Colonic mucosa (tissue), 4 donors: ENCODE measurements around the gene SECISBP2. TPM values are rescaled to one million over a fixed set of nuclear protein-coding genes. Genes with fewer than 3 reads are reported as not detected.
"Not testable (repeated sequence)": the region's sequence is repeated elsewhere in the genome, so short reads cannot be mapped to it uniquely, and the experiment has no call there.

Experiments used
- DNase-seq: peaks from one replicate; pipeline ENCODE4 v3.0.0-alpha.2; 2020
- H3K27ac ChIP-seq: fragments of 200-600 bp; one replicate; pipeline ENCODE4 v1.8.0; 2021
- H3K27me3 ChIP-seq: fragments of 200-600 bp; one replicate; pipeline ENCODE4 v1.8.0; 2021
- H3K36me3 ChIP-seq: fragments of 200-600 bp; one replicate; pipeline ENCODE4 v1.8.0; 2021
- H3K4me1 ChIP-seq: fragments of 200-600 bp; one replicate; pipeline ENCODE4 v1.8.0; 2021; ENCODE audit warnings: mild to moderate bottlenecking
- H3K4me3 ChIP-seq: fragments of 200-600 bp; one replicate; pipeline ENCODE4 v1.8.0; 2021
- H3K9ac ChIP-seq, 2 donors: one replicate each; pipeline ENCODE4 v1.7.0; 2013; ENCODE audit warnings: control low read depth in 2 of 2, low read depth in 2 of 2, low read length in 2 of 2
- H3K9me3 ChIP-seq: fragments of 200-600 bp; one replicate; pipeline ENCODE4 v1.8.0; 2021
- CTCF ChIP-seq: fragments of 200-600 bp; IDR thresholded peaks from one replicate; pipeline ENCODE4 v1.8.0; 2022; ENCODE audit warnings: antibody characterized with exemption, mild to moderate bottlenecking
- intact Hi-C: fragments of 100-400 bp; cut with DNase I; formaldehyde crosslinking; loops from one replicate; pipeline ENCODE4 v1.14.1; 2022
- total RNA-seq, 2 donors: library from RNA; stranded (reverse); fragmentation: NEBNext Ultra II Directional in 1 of 2; extraction: Animal tissue kit (Norgen Biotek cat#: 25700) in 1 of 2; gene quantifications; one replicate each; pipeline ENCODE4 v1.2.1, GENCODE V29; 2021
- donor health status: healthy.
- donor health status: DM: no; HTN: no; CAD: no.
- donor health status: DM: no; HTN: no; CAD: no.

The SECISBP2 gene
- 10 to 100 TPM; 37.6 to 42.2 TPM for total RNA-seq

- Histone ChIP-seq H3K27me3 (no peaks in the 10 kb centered on the region), H3K4me3 (peak within 1 kb of the TSS; percentile 71), H3K9ac (peak within 1 kb of the TSS; percentile 82 to 87), H3K4me1 (peaks cover 10% of the 10 kb centered on the region), H3K27ac (peak within 1 kb of the TSS; percentile 99), H3K36me3 (peaks cover 4% of the 10 kb centered on the region), H3K9me3 (no peaks in the 10 kb centered on the region)
- peak; percentile 68 for TF ChIP-seq CTCF
- DNase-seq = peak; percentile 95
- intact Hi-C loops = loop anchor here (10.0 kb wide), 1 partner anchor 1876 kb away; no protein-coding TSS in a partner anchor
Observed at GRCh38 chr9:89318123-89319014, at the start of gene SECISBP2. TSS of gene SECISBP2 (plus strand) at chr9:89318500. CDS start at chr9:89318577, 77 bp downstream.

- intact Hi-C loops = no loop called here
- Histone ChIP-seq H3K9me3 (no peaks in the 10 kb centered on the region), H3K27ac (no peak overlapping the region), H3K27me3 (no peaks in the 10 kb centered on the region), H3K4me3 (no peak overlapping the region), H3K4me1 (no peaks in the 10 kb centered on the region), H3K9ac (no peak overlapping the region), H3K36me3 (no peaks in the 10 kb centered on the region)
- TF ChIP-seq CTCF = no peak
- DNase-seq = no peak
Observed at GRCh38 chr9:89273528-89274279, 44.6 kb upstream of the SECISBP2 start.

- Histone ChIP-seq H3K4me3 (no peak overlapping the region), H3K27me3 (no peaks in the 10 kb centered on the region), H3K27ac (no peak overlapping the region), H3K9me3 (no peaks in the 10 kb centered on the region), H3K4me1 (no peaks in the 10 kb centered on the region), H3K36me3 (no peaks in the 10 kb centered on the region), H3K9ac (no peak overlapping the region)
- intact Hi-C loops = loop anchor here (5.0 kb wide), 1 partner anchor 98 kb away; the partner anchor contains the start of gene SHC3
- DNase-seq = no peak
- TF ChIP-seq CTCF = no peak
Observed at GRCh38 chr9:89274838-89275237, 43.5 kb upstream of the SECISBP2 start.

GRCh38 chr9:89276040-89276439 is 42.3 kb upstream of the SECISBP2 start:
- not testable (repeated sequence) for H3K4me3 ChIP-seq, H3K36me3 ChIP-seq, H3K27me3 ChIP-seq, H3K9ac ChIP-seq, H3K9me3 ChIP-seq, H3K27ac ChIP-seq, H3K4me1 ChIP-seq, DNase-seq
- intact Hi-C loops = loop anchor here (5.0 kb wide), 1 partner anchor 99 kb away; the partner anchor contains the start of gene SHC3

- H3K36me3 ChIP-seq = no peaks in the 10 kb centered on the region
- DNase-seq = no peak
- no peak for TF ChIP-seq CTCF
- H3K9me3 ChIP-seq = no peaks in the 10 kb centered on the region
- H3K4me1 ChIP-seq = no peaks in the 10 kb centered on the region
- H3K9ac ChIP-seq = no peak overlapping the region
- no peak overlapping the region for H3K4me3 ChIP-seq
- no peaks in the 10 kb centered on the region for H3K27me3 ChIP-seq
- no peak overlapping the region for H3K27ac ChIP-seq
- intact Hi-C loops = loop anchor here (5.0 kb wide), 1 partner anchor 100 kb away; the partner anchor contains the start of gene SHC3
Observed at GRCh38 chr9:89277043-89277442, 41.3 kb upstream of the SECISBP2 start.
